Lower leg skin (tissue), 4 donors: ENCODE data around the gene CAMTA2. TPM values are rescaled to one million over a fixed set of nuclear protein-coding genes. Genes with fewer than 3 reads are reported as not detected.

Experiments
- DNase-seq, 2 donors: peaks; one replicate each; pipeline ENCODE4 v3.0.0-alpha.2; 2019; ENCODE audit warnings: low spot score in 2 of 2
- H3K4me3 ChIP-seq: fragments of 200-600 bp; sonication (generic); 2 replicates; pipeline ENCODE4 v1.5.1; 2017; ENCODE audit warnings: mild to moderate bottlenecking, low read depth; ENCODE audit not compliant: poor library complexity, severe bottlenecking
- CTCF ChIP-seq, 3 donors: fragments of 450-650 bp; IDR thresholded peaks; one replicate each; pipeline ENCODE4 v1.5.1; 2016; ENCODE audit warnings: antibody characterized with exemption in 3 of 3, mild to moderate bottlenecking in 3 of 3, moderate library complexity in 2 of 3
- POLR2A ChIP-seq, 2 donors: fragments of 450-650 bp; IDR thresholded peaks; one replicate each; pipeline ENCODE4 v1.6.1; 2016 to 2017; ENCODE audit warnings: antibody characterized with exemption in 2 of 2, mild to moderate bottlenecking in 1 of 2, moderate library complexity in 1 of 2
- WGBS, 2 donors: methylation state at CpG; one replicate each; pipeline ENCODE4 v1.1.5; 2018; 5-methylcytosine and 5-hydroxymethylcytosine counted together
- intact Hi-C: fragments of 100-400 bp; cut with DNase I; formaldehyde crosslinking; loops from one replicate; pipeline ENCODE4 v1.15.0; 2023; ENCODE audit warnings: low total_unique reads
- total RNA-seq, 4 donors: library from RNA; depleted of rRNA; stranded (reverse); fragments of >200 nt; gene quantifications; one replicate each; pipeline ENCODE4 v1.1.0, GENCODE V29; 2016

Gene CAMTA2
- total RNA-seq, 4 donors from 2014 or later: 21.7 to 35.3 (median 30.6) TPM

GRCh38 chr17:4987767-4988567, 492 bp upstream of the CAMTA2 start:
- intact Hi-C loops: loop anchor here (10.0 kb wide), 1 partner anchor 67 kb away; no protein-coding TSS in a partner anchor
- peak overlapping the region; percentile 77 for H3K4me3 ChIP-seq
- TF ChIP-seq CTCF (IDR thresholded peaks at IDR 0.05) (no peak), POLR2A (IDR thresholded peaks at IDR 0.05) (no peak)
- DNase-seq: no peak
- WGBS, 2 donors: 2% methylated on average over 27 to 30 of the region's 30 CpGs

DNA sequence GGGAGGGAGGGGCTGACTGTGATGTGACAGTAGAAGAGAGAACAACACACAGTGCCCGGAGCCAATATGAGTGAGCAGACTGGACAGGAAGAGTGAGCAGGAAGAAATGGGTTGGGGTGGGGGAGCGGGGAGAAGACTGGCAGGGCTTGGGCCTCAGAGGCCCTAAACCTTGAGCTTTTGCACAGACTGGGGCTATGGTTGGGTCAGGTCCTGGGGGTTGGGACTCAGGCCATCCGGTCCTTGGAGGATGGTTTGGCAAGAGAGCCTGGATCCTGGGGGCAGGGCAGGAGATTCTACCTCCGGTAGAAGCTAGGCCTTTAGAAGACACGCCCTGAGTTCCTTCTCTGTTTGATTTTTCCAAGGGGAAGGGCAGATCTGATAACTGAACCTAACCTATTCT, 1.1 kb downstream of the CAMTA2 start:
- H3K4me3 ChIP-seq: peak overlapping the region; percentile 77
- WGBS, 2 donors: 17 to 18% methylated on average over 5 of the region's 5 CpGs
- TF ChIP-seq POLR2A (IDR thresholded peaks at IDR 0.05): no peak
- no peak for TF ChIP-seq CTCF (IDR thresholded peaks at IDR 0.05)
- intact Hi-C loops: loop anchor here (10.0 kb wide), 1 partner anchor 68 kb away; no protein-coding TSS in a partner anchor
- DNase-seq: no peak

DNA sequence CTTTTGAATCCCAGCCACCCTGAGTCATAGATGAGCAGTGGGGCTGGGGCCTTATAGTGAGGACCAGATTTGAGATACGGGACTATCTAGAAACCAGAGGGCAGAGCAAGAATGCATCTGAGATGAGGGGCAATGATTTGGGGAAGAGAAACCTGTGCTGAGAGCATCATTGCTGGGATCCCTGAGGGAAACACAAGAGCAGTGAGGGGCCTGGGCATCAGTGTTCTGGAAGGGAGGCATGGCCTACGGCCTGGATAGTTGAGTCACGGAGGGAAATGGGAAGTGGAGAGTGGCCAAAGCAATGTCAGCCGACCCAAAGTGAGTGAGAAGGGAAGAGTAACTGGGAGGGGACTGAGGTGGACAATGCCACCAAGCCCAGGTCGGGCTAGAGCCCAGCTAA, 5.2 kb downstream of the CAMTA2 start:
- no peak overlapping the region for H3K4me3 ChIP-seq
- intact Hi-C loops: loop anchor here (10.0 kb wide), 1 partner anchor 72 kb away; no protein-coding TSS in a partner anchor
- TF ChIP-seq CTCF (IDR thresholded peaks at IDR 0.05) (no peak), POLR2A (IDR thresholded peaks at IDR 0.05) (no peak)
- WGBS, 2 donors: 54 to 72% methylated on average over 5 of the region's 5 CpGs
- DNase-seq: no peak

DNA sequence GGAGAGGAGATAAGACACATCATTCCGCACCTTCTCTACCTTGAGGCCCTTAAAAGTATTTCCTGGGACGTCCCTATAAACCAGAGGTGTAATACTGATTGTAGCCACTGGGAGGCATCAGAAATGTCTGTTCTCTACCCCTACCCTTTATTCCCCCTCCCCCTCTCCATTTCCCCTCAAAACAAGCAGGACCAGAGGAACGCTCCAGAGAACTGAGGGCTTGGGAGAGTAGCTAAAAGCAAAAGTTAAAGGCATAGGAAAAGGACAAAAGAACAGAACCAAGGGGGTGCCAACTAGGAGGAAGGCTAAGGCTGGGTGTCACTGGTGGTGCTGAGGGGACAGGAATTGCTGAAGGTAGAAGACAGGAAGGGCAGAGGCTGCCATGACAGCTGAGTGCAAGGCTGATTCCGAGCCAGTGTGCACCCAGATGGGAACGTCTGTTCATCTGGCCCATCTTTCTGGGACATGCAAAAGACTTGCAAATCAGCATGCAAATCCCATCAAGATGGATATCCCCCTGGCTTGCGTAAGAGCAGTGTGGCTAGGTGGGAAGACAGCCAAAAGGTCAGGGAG, 6.7 kb downstream of the CAMTA2 start:
- 36 to 42% methylated on average over 6 of the region's 6 CpGs for WGBS, 2 donors
- no peak for DNase-seq

GRCh38 chr17:4978726-4979125, 8.7 kb downstream of the CAMTA2 start:
- intact Hi-C loops: no loop called here
- DNase-seq: no peak
- no peak overlapping the region for H3K4me3 ChIP-seq
- TF ChIP-seq CTCF (IDR thresholded peaks at IDR 0.05): no peak
- no peak for TF ChIP-seq POLR2A (IDR thresholded peaks at IDR 0.05)

More for the DNA sequence above, 6.7 kb downstream of the CAMTA2 start:
- TF ChIP-seq CTCF (IDR thresholded peaks at IDR 0.05) (peak in 1 of 3 donors; percentile 72), POLR2A (IDR thresholded peaks at IDR 0.05) (no peak)
- H3K4me3 ChIP-seq: no peak overlapping the region
- intact Hi-C loops: loop anchor here (10.0 kb wide), 1 partner anchor 74 kb away; no protein-coding TSS in a partner anchor
